Measurements from ENCODE around the gene ATP6V1C2. TPM values are rescaled to one million over a fixed set of nuclear protein-coding genes. Genes with fewer than 3 reads are reported as not detected.

ATP6V1C2 gene
- total RNA-seq (2014; rRNA removed; shearing (Covaris generic)) (0.14 and 0.35 TPM in 2 replicates), polyA plus RNA-seq (2016; fragmentation: Nextera tagmentation; extraction: Ambion mirVana) (1.5 and 2.1 TPM in 2 replicates)
- long read RNA-seq, partial matches to known transcripts, result 1 of 2 reads
- long read RNA-seq, other reads (novel, unspliced or antisense), result 1 of 2 reads

- Histone ChIP-seq H3K27ac (ENCODE audit: low read depth) (no peak within 1 kb of the TSS), H3F3A (replicated peaks; ENCODE audit: low read depth) (0 out of 2 replicates have a peak, but pooled peaks cover 9% of the 10 kb centered on the region), H3K27me3 (ENCODE audit: insufficient read depth) (peaks cover 70% of the 10 kb centered on the region), H3K4me3 (peak within 1 kb of the TSS; percentile 72), H3K4me1 (ENCODE audit: insufficient read depth) (peaks cover 8% of the 10 kb centered on the region), H2AFZ (peak within 1 kb of the TSS; percentile 95), H3K9me2 (ENCODE audit: insufficient read depth) (no peaks in the 10 kb centered on the region), H3K36me3 (ENCODE audit: insufficient read depth) (no peaks in the 10 kb centered on the region), H4K20me1 (replicated peaks; ENCODE audit: insufficient read depth) (no peaks in the 10 kb centered on the region; the same call in 1 of the 2 replicates), H3K79me2 (replicated peaks; ENCODE audit: insufficient read depth) (no peaks in the 10 kb centered on the region), H3K4me2 (peak within 1 kb of the TSS; percentile 89)
- ATAC-seq (peak; percentile 88), DNase-seq (ENCODE audit: low spot score) (peak; percentile 85)
- H3K9me3 Mint-ChIP-seq, result 0 out of 3 replicates have a peak, but pooled peaks cover 3% of the 10 kb centered on the region
- peak within 1 kb of the TSS; percentile 81 for H3K4me3 Mint-ChIP-seq
- peaks cover 10% of the 10 kb centered on the region for H3K4me1 Mint-ChIP-seq
- no peaks in the 10 kb centered on the region; the same call in 2 of the 3 replicates for H3K36me3 Mint-ChIP-seq (ENCODE audit: low read depth)
- peaks cover 44% of the 10 kb centered on the region for H3K27me3 Mint-ChIP-seq (ENCODE audit: insufficient read depth, low read depth, poor library complexity)
- TF ChIP-seq EZH2 (IDR thresholded peaks at IDR 0.05; ENCODE audit: low read depth, unreplicated experiment) (peak; percentile 58), CREB1 (CRISPR knock-in tag; IDR thresholded peaks at IDR 0.05; ENCODE audit: low read depth) (no peak), JUNB (IDR thresholded peaks at IDR 0.05; ENCODE audit: unreplicated experiment) (no peak), ZNF331 (CRISPR knock-in tag; IDR thresholded peaks at IDR 0.05; ENCODE audit: low read depth) (no peak), STAT1 (IDR thresholded peaks at IDR 0.05; ENCODE audit: unreplicated experiment) (no peak), CTCF (conservative IDR thresholded peaks at IDR 0.05; ENCODE audit: low read depth in 2 of 2) (0 out of 4 replicates have a peak, but pooled peaks have one; percentile 8 to 11), POLR2AphosphoS5 (IDR thresholded peaks at IDR 0.05; ENCODE audit: low read depth) (no peak), ETS1 (IDR thresholded peaks at IDR 0.05) (no peak), ZNF462 (CRISPR knock-in tag; IDR thresholded peaks at IDR 0.05) (no peak), REST (IDR thresholded peaks at IDR 0.05; ENCODE audit: unreplicated experiment) (no peak), ZNF114 (CRISPR knock-in tag; IDR thresholded peaks at IDR 0.05) (no peak), EZH2phosphoT487 (IDR thresholded peaks at IDR 0.05; ENCODE audit: unreplicated experiment) (peak; percentile 60), NANOG (IDR thresholded peaks at IDR 0.05; ENCODE audit: borderline replicate concordance) (no peak)
- H3K27ac Mint-ChIP-seq, result no peak within 1 kb of the TSS
Observed at GRCh38 chr2:10721396-10722251, at the start of gene ATP6V1C2. Gene ATP6V1C2 (plus strand): TSS chr2:10721630. CDS start chr2:10722850, 1,220 bp downstream.
